ENCODE results near the gene MXRA7.

DNA sequence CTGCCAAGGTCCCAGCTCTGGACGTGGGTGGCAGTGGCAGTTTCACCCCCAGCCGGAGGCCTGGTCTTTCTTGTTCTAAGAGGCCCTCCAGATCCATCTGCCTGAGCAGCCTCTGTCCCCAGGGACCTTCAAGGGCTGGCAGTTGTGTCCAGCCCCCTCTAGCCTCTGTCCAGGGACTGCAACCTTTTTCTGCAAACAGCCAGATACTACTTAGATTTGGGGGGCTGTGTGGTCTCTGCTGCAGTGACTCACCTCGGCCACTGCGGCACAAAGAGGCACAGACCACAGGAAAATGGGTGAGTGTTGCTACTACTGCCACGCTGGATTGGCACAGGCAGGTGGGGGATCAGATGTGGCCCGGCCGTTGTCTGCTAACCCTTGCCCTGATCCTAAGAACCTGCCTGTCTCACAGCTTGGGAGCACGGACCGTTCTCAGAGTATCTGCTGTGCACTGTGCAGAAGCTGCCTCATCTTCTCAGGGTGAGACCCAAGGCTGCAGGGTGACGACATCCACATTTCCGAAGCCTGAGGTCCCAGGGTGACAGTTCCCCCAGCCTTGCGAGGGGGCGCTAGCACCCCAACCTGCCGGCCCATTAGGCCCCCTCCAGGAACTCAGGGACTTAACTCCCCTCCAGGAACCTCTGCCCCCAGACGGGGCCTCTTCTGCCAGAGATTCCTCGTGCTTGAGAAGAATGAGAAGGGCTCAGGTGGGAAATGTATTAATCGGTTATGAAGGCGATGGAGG, 27.6 kb downstream of the MXRA7 start:
- no peak for TF ChIP-seq POLR2A (IDR thresholded peaks at IDR 0.05)
- no peak for TF ChIP-seq CTCF (IDR thresholded peaks at IDR 0.05)
- TF ChIP-seq POLR2AphosphoS5 (IDR thresholded peaks at IDR 0.05): no peak
